Neural progenitor cell (in vitro differentiated cells): ENCODE data around the gene RBM6. TPM values are rescaled to one million over a fixed set of nuclear protein-coding genes. Genes with fewer than 3 reads are reported as not detected.
A peak's percentile ranks its signal among the peaks of the same experiment; 100 is the strongest.

Source experiments
- DNase-seq: peaks from one replicate; pipeline ENCODE4 v3.0.0-alpha.2; 2016; ENCODE audit warnings: low spot score
- H2AFZ ChIP-seq: fragments of 200-600 bp; sonication (generic); replicated peaks from 2 replicates; pipeline ENCODE4 v1.6.1; 2016; ENCODE audit warnings: antibody characterized with exemption
- H3F3A ChIP-seq: fragments of 200-600 bp; sonication (generic); 2 replicates; pipeline ENCODE4 v1.6.1; 2016; ENCODE audit warnings: antibody characterized with exemption, low read depth
- H3K27ac ChIP-seq: fragments of 200-600 bp; sonication (generic); 2 replicates; pipeline ENCODE4 v1.5.1; 2016; ENCODE audit warnings: mild to moderate bottlenecking
- H3K27me3 ChIP-seq: fragments of 200-600 bp; sonication (generic); 2 replicates; pipeline ENCODE4 v1.6.1; 2016; ENCODE audit warnings: mild to moderate bottlenecking, moderate library complexity
- H3K36me3 ChIP-seq: fragments of 200-600 bp; sonication (generic); 2 replicates; pipeline ENCODE4 v1.5.1; 2016
- H3K4me1 ChIP-seq: fragments of 200-600 bp; sonication (generic); 2 replicates; pipeline ENCODE4 v1.6.1; 2016; ENCODE audit warnings: mixed run types
- H3K4me2 ChIP-seq: fragments of 200-600 bp; sonication (generic); 2 replicates; pipeline ENCODE4 v1.6.1; 2016
- H3K4me3 ChIP-seq: fragments of 200-600 bp; sonication (generic); 2 replicates; pipeline ENCODE4 v1.5.1; 2016
- H3K79me2 ChIP-seq: fragments of 200-600 bp; sonication (generic); 2 replicates; pipeline ENCODE4 v1.6.1; 2016; ENCODE audit warnings: low read depth
- H3K9ac ChIP-seq: fragments of 200-600 bp; sonication (generic); 2 replicates; pipeline ENCODE4 v1.6.1; 2016
- H3K9me3 ChIP-seq: fragments of 200-600 bp; sonication (generic); 2 replicates; pipeline ENCODE4 v1.5.1; 2016; ENCODE audit warnings: low read depth
- H4K20me1 ChIP-seq: fragments of 200-600 bp; sonication (generic); 2 replicates; pipeline ENCODE4 v1.6.1; 2016; ENCODE audit warnings: low read depth
- H3K27ac Mint-ChIP-seq: 3 replicates; pipeline ENCODE4 v1.8.0; 2021; ENCODE audit warnings: mixed read lengths
- H3K27me3 Mint-ChIP-seq: 2 replicates; pipeline ENCODE4 v1.8.0; 2022; ENCODE audit warnings: low read depth, mild to moderate bottlenecking, inconsistent platforms, moderate library complexity, mixed read lengths; ENCODE audit not compliant: insufficient read depth
- H3K36me3 Mint-ChIP-seq: 3 replicates; pipeline ENCODE4 v1.8.0; 2021; ENCODE audit warnings: mixed read lengths
- H3K4me1 Mint-ChIP-seq: 3 replicates; pipeline ENCODE4 v1.8.0; 2021; ENCODE audit warnings: mixed read lengths
- H3K4me3 Mint-ChIP-seq: 3 replicates; pipeline ENCODE4 v1.8.0; 2021; ENCODE audit warnings: mild to moderate bottlenecking, moderate library complexity, mixed read lengths
- H3K9me3 Mint-ChIP-seq: 3 replicates; pipeline ENCODE4 v1.8.0; 2020; ENCODE audit warnings: mixed read lengths
- CTCF ChIP-seq: fragments of 200-600 bp; sonication (generic); IDR thresholded peaks from 2 replicates; pipeline ENCODE4 v1.5.1; 2017; ENCODE audit warnings: antibody characterized with exemption, mild to moderate bottlenecking
- EZH2 ChIP-seq: fragments of 200-600 bp; sonication (generic); IDR thresholded peaks from 2 replicates; pipeline ENCODE4 v1.6.1; 2017; ENCODE audit warnings: antibody characterized with exemption, mild to moderate bottlenecking, moderate library complexity
- EZH2phosphoT487 ChIP-seq: fragments of 200-600 bp; sonication (generic); IDR thresholded peaks from 2 replicates; pipeline ENCODE4 v1.6.1; 2017; ENCODE audit warnings: antibody characterized with exemption
- total RNA-seq: library from RNA; depleted of rRNA; stranded (reverse); fragments of >200 nt; gene quantifications from 2 replicates; pipeline ENCODE4 v1.2.3, GENCODE V29; 2015; ENCODE audit warnings: low replicate concordance

The RBM6 gene
- total RNA-seq, 1 donor from 2014 or later = 170 TPM

- Histone ChIP-seq H3K27me3 (no peaks in the 10 kb centered on the region), H3K4me1 (peaks cover 2% of the 10 kb centered on the region), H3K27ac (no peak overlapping the region), H3F3A (peaks cover under 1% of the 10 kb centered on the region), H4K20me1 (peaks cover 16% of the 10 kb centered on the region), H2AFZ (no peak overlapping the region), H3K4me3 (no peak overlapping the region), H3K79me2 (peaks cover 10% of the 10 kb centered on the region), H3K36me3 (no peaks in the 10 kb centered on the region), H3K4me2 (no peak overlapping the region), H3K9ac (no peak overlapping the region), H3K9me3 (no peaks in the 10 kb centered on the region)
- DNase-seq = no peak
- peaks cover 35% of the 10 kb centered on the region for H3K36me3 Mint-ChIP-seq
- H3K4me3 Mint-ChIP-seq = no peak overlapping the region
- H3K27me3 Mint-ChIP-seq = no peaks in the 10 kb centered on the region
- H3K27ac Mint-ChIP-seq = no peak overlapping the region
- no peaks in the 10 kb centered on the region for H3K9me3 Mint-ChIP-seq
- H3K4me1 Mint-ChIP-seq = peaks cover 3% of the 10 kb centered on the region
- TF ChIP-seq CTCF (no peak), EZH2phosphoT487 (no peak), EZH2 (no peak)
Observed at GRCh38 chr3:50008931-50009330, 69.0 kb downstream of the RBM6 start.

GRCh38 chr3:50010959-50011358, 71.0 kb downstream of the RBM6 start:
- Histone ChIP-seq H3K79me2 (peaks cover 9% of the 10 kb centered on the region), H4K20me1 (peaks cover 6% of the 10 kb centered on the region), H3K9ac (no peak overlapping the region), H3K27me3 (no peaks in the 10 kb centered on the region), H3K36me3 (no peaks in the 10 kb centered on the region), H3F3A (no peaks in the 10 kb centered on the region), H3K4me1 (no peaks in the 10 kb centered on the region), H3K4me2 (no peak overlapping the region), H3K27ac (peak overlapping the region; percentile 35), H3K9me3 (no peaks in the 10 kb centered on the region), H2AFZ (no peak overlapping the region), H3K4me3 (no peak overlapping the region)
- no peak for DNase-seq
- TF ChIP-seq CTCF (no peak), EZH2phosphoT487 (no peak), EZH2 (no peak)
- Mint-ChIP-seq H3K27me3 (no peaks in the 10 kb centered on the region), H3K27ac (no peak overlapping the region), H3K4me1 (no peaks in the 10 kb centered on the region), H3K4me3 (no peak overlapping the region), H3K36me3 (peaks cover 28% of the 10 kb centered on the region), H3K9me3 (no peaks in the 10 kb centered on the region)

GRCh38 chr3:50015918-50016317, 76.0 kb downstream of the RBM6 start:
- no peak overlapping the region for H3K4me3 ChIP-seq
- Mint-ChIP-seq H3K27me3 (no peaks in the 10 kb centered on the region), H3K9me3 (peaks cover 4% of the 10 kb centered on the region), H3K36me3 (peaks cover 38% of the 10 kb centered on the region), H3K27ac (no peak overlapping the region), H3K4me3 (no peak overlapping the region), H3K4me1 (no peaks in the 10 kb centered on the region)
- no peaks in the 10 kb centered on the region for H3F3A ChIP-seq
- peaks cover 3% of the 10 kb centered on the region for H3K79me2 ChIP-seq
- no peaks in the 10 kb centered on the region for H3K27me3 ChIP-seq
- DNase-seq = no peak
- H4K20me1 ChIP-seq = no peaks in the 10 kb centered on the region
- TF ChIP-seq EZH2 = no peak
- TF ChIP-seq CTCF = no peak
- no peak for TF ChIP-seq EZH2phosphoT487
- no peak overlapping the region for H3K9ac ChIP-seq
- no peaks in the 10 kb centered on the region for H3K9me3 ChIP-seq
- no peak overlapping the region for H3K4me2 ChIP-seq
- no peak overlapping the region for H2AFZ ChIP-seq
- H3K4me1 ChIP-seq = no peaks in the 10 kb centered on the region
- no peak overlapping the region for H3K27ac ChIP-seq
- peaks cover 4% of the 10 kb centered on the region for H3K36me3 ChIP-seq
